ENCODE results near the gene GCLM.

DNA sequence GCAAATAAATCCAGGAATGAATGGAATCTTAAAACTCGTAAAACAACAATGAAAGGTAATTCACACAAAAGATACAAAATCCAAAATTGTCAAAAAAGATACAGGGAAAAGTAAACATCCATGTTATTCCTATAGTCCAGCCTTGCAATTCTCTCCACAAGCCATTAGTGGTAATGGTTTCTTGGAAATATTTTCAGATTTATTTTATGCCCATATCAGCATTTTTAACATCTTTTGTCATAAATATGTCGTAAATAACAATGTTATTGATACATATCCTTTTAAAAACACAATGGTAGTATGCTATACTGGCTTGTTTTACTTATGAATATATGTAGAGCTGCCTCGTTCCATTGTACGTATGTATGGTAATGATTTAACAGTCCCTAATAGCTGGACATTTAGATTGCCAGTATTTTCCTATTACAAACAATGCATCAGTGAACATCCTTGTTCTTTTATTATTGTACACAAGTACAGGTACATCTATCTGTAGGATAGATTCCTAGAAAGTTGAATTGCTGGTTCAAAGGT is 60.8 kb downstream of the GCLM start:
- TF ChIP-seq CTCF (IDR thresholded peaks at IDR 0.05) = no peak
- TF ChIP-seq POLR2A (IDR thresholded peaks at IDR 0.05) = no peak
- no peak for TF ChIP-seq POLR2AphosphoS5 (IDR thresholded peaks at IDR 0.05)

Data from sigmoid colon (tissue), 4 donors.